A549 (cell line): Measurements from ENCODE around the gene COMMD2. TPM values are rescaled to one million over a fixed set of nuclear protein-coding genes. Genes with fewer than 3 reads are reported as not detected.

Source experiments
- ATAC-seq, 2 experiments: fragments of 200-7000 bp in 1 of 2; fragments of >200 bp in 1 of 2; cut with Nextera tagmentation in 1 of 2; cut with Tn5 transposase in 1 of 2; 3 replicates each; pipeline versions ENCODE4 v1.8.0 to v1.9.1; 2018 to 2020; ENCODE audit warnings: mild to moderate bottlenecking in 1 of 2, moderate library complexity in 1 of 2
- CTCF ChIA-PET: fragments of 300-600 bp; sonication (Branson Sonifier 250); formaldehyde crosslinking; extraction: SDS; loops from one replicate; lab custom pipeline; 2021; ENCODE audit warnings: antibody characterized with exemption, inconsistent platforms; lab: Yijun Ruan, JAX
- POLR2A ChIA-PET: fragments of 350-600 bp; formaldehyde crosslinking; extraction: SDS; loops from one replicate; lab custom pipeline; 2021; ENCODE audit warnings: antibody characterized with exemption, inconsistent platforms; lab: Yijun Ruan, JAX
- DNase-seq, 2 experiments: peaks; one replicate each; pipeline versions ENCODE4 v3.0.0 to v3.0.0-alpha.2; 2011 to 2016; ENCODE audit warnings: low read depth in 1 of 2, low spot score in 1 of 2
- FAIRE-seq: peaks from 2 replicates; lab custom pipeline; 2011; peaks lifted over from hg19 to GRCh38; lab: Jason Lieb, UNC
- H3K27ac ChIP-seq, 2 experiments: fragments of >200 bp; sonication (Bioruptor Twin); formaldehyde crosslinking; 3 replicates each; pipeline ENCODE4 v1.5.1; 2016 to 2017
- H3K4me1 ChIP-seq: fragments of >200 bp; sonication (Bioruptor Twin); formaldehyde crosslinking; 3 replicates; pipeline ENCODE4 v1.6.1; 2016
- H3K4me2 ChIP-seq: fragments of >200 bp; sonication (Bioruptor Twin); formaldehyde crosslinking; 3 replicates; pipeline ENCODE4 v1.6.1; 2016
- H3K4me3 ChIP-seq: fragments of >200 bp; sonication (Bioruptor Twin); formaldehyde crosslinking; 3 replicates; pipeline ENCODE4 v1.5.1; 2016
- H3K9me3 ChIP-seq: fragments of >200 bp; sonication (Bioruptor Twin); formaldehyde crosslinking; 3 replicates; pipeline ENCODE4 v1.6.1; 2016
- BHLHE40 ChIP-seq: IDR thresholded peaks from 2 replicates; pipeline ENCODE4 v1.6.1; 2012; ENCODE audit warnings: low read depth, low read length, inconsistent platforms
- CTCF ChIP-seq: fragments of >200 bp; sonication (Bioruptor Twin); formaldehyde crosslinking; IDR thresholded peaks from 3 replicates; pipeline ENCODE4 v1.5.1; 2016
- ESRRA ChIP-seq: fragments of 150-350 bp; IDR thresholded peaks from 2 replicates; pipeline ENCODE4 v1.6.1; 2014; ENCODE audit warnings: mild to moderate bottlenecking, low read length, borderline replicate concordance
- GATA3 ChIP-seq: IDR thresholded peaks from 2 replicates; pipeline ENCODE4 v1.6.1; 2012; ENCODE audit warnings: borderline replicate concordance
- HDAC2 ChIP-seq: fragments of 200-600 bp; sonication (generic); IDR thresholded peaks from 2 replicates; pipeline ENCODE4 v1.6.1; 2016
- HOXB13 ChIP-seq: fragments of 250-450 bp; sonication (Bioruptor Pico); IDR thresholded peaks from 2 replicates; pipeline ENCODE4 v1.5.0; 2020; ENCODE audit warnings: low read depth, mild to moderate bottlenecking, moderate library complexity
- HOXB5 ChIP-seq: fragments of 250-450 bp; sonication (Bioruptor Pico); IDR thresholded peaks from 2 replicates; pipeline ENCODE4 v1.5.0; 2020; ENCODE audit warnings: mild to moderate bottlenecking, moderate library complexity
- JUN ChIP-seq, 2 experiments: fragments of >200 bp; sonication (Bioruptor Twin); formaldehyde crosslinking; IDR thresholded peaks; 2 replicates in 1 of 2; 3 replicates in 1 of 2; pipeline ENCODE4 v1.6.1; 2016 to 2017
- MAZ ChIP-seq: fragments of 150-350 bp; IDR thresholded peaks from 2 replicates; pipeline ENCODE4 v1.6.1; 2014; ENCODE audit warnings: antibody characterized with exemption, low read depth, low read length, borderline replicate concordance
- NPAS2 ChIP-seq: fragments of 250-450 bp; sonication (Bioruptor Pico); IDR thresholded peaks from 2 replicates; pipeline ENCODE4 v1.8.0; 2022; ENCODE audit warnings: mild to moderate bottlenecking, moderate library complexity, borderline replicate concordance
- POLR2AphosphoS2 ChIP-seq: conservative IDR thresholded peaks from 2 replicates; pipeline ENCODE4 v1.6.1; 2012; ENCODE audit warnings: low read length, improper control_type of control experiment, inconsistent platforms
- RAD21 ChIP-seq, 2 experiments: fragments of >200 bp in 1 of 2; sonication (Bioruptor Twin) in 1 of 2; formaldehyde crosslinking in 1 of 2; IDR thresholded peaks in 1 of 2; conservative IDR thresholded peaks in 1 of 2; 2 replicates in 1 of 2; 3 replicates in 1 of 2; pipeline ENCODE4 v1.6.1; 2012 to 2018; ENCODE audit warnings: inconsistent platforms in 1 of 2
- RNF2 ChIP-seq: fragments of 200-600 bp; sonication (generic); IDR thresholded peaks from 2 replicates; pipeline ENCODE4 v1.6.1; 2016; ENCODE audit warnings: low read depth, mild to moderate bottlenecking, antibody characterized with exemption, moderate library complexity, borderline replicate concordance
- SMC3 ChIP-seq: fragments of >200 bp; sonication (Bioruptor Twin); formaldehyde crosslinking; IDR thresholded peaks from 3 replicates; pipeline ENCODE4 v1.6.1; 2018; ENCODE audit warnings: inconsistent platforms
- ZNF302 ChIP-seq: fragments of 250-450 bp; sonication (Bioruptor Pico); IDR thresholded peaks from 2 replicates; pipeline ENCODE4 v1.9.0; 2021; ENCODE audit warnings: inconsistent platforms, mild to moderate bottlenecking, moderate library complexity
- WGBS: methylation state at CpG from one replicate; pipeline ENCODE4 v1.1.6; 2017; ENCODE audit errors: missing lambda C conversion rate; 5-methylcytosine and 5-hydroxymethylcytosine counted together
- polyA plus RNA-seq, 4 experiments: library from polyadenylated mRNA; depleted of rRNA in 3 of 4; stranded (reverse); fragments of >200 nt; fragmentation: RNase III in 1 of 4; extraction: RNeasy Plus Mini Kit Qiagen cat#74134 plus additional on column Dnase treatment in 1 of 4; gene quantifications; 2 replicates in 3 of 4; 3 replicates in 1 of 4; pipeline ENCODE4 v1.2.3, GENCODE V29; 2011 to 2017
- TF ChIP-seq, protein P1 (sequence below): fragments of >200 bp; sonication (Bioruptor Twin); formaldehyde crosslinking; IDR thresholded peaks from 2 replicates; pipeline ENCODE4 v1.6.1; 2016

The COMMD2 gene
- polyA plus RNA-seq, 2 of the 4 experiments (the other 2 are of a cell fraction) = 20.5 to 76.1 TPM

- Histone ChIP-seq H3K9me3 (no peaks in the 10 kb centered on the region), H3K27ac (no peak overlapping the region), H3K4me3 (no peak overlapping the region), H3K4me1 (0 out of 3 replicates have a peak, but pooled peaks cover 2% of the 10 kb centered on the region), H3K4me2 (no peak overlapping the region)
- CTCF ChIA-PET = interaction anchor here (0.5 to 19.5 kb wide), 29 partner anchors 10 to 451 kb away, joined by 3 to 231 read pairs (median 4); partner anchors contain the start of gene COMMD2
- POLR2A ChIA-PET = interaction anchor here (0.6 to 1.3 kb wide), 2 partner anchors 42 to 108 kb away, joined by 3 to 5 read pairs; no protein-coding TSS in a partner anchor
- 51% methylated on average over 2 of the region's 2 CpGs for WGBS
- peak; percentile 55 to 81; a peak in 4 of 6 replicates for ATAC-seq
- FAIRE-seq = peak; percentile 73
- peak in 1 of 2 experiments; percentile 48 for DNase-seq
- TF ChIP-seq CTCF (peak; percentile 73), RAD21 (conservative IDR thresholded peaks at IDR 0.05 in 1 of 2, IDR thresholded peaks at IDR 0.05 in 1 of 2) (peak; percentile 72 to 74), HOXB13 (no peak), ESRRA (no peak), SMC3 (peak; percentile 70), BHLHE40 (no peak), ZNF302 (CRISPR knock-in tag) (no peak), JUN (IDR thresholded peaks at IDR 0.05) (no peak)
Measured at GRCh38 chr3:149765762-149766334, 13.6 kb upstream of the COMMD2 start.

DNA sequence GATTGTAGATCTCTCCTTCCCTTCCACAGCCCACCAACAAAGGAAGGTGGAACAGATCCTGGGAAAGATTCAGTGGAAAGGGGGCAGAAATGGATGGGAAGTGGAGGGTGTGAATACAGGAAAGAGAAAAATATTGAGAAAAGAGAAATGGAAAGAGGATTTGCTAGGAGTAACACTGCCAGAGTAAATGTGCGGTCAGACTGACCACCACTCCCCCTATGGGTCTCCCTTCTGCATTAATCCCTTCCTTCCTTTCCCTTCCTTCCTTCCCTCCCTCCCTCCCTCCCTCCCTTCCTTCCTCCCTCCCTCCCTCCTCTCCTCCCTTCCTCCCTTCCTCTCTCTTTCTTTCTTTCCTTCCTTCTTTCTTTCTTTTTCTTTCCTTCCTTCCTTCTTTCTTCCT, 12.0 kb upstream of the COMMD2 start:
- no peak for DNase-seq
- TF ChIP-seq CTCF (no peak), MAZ (no peak), GATA3 (no peak), NPAS2 (no peak)
- 0 out of 6 replicates have a peak, but pooled peaks of 1 of the 2 experiments have one; percentile 30 for ATAC-seq
- CTCF ChIA-PET = interaction anchor here (1.1 to 19.5 kb wide), 4 partner anchors 8 to 44 kb away, joined by 3 to 231 read pairs (median 24); no protein-coding TSS in a partner anchor
- Histone ChIP-seq H3K9me3 (no peaks in the 10 kb centered on the region), H3K27ac (no peak overlapping the region), H3K4me1 (0 out of 3 replicates have a peak, but pooled peaks cover 2% of the 10 kb centered on the region), H3K4me2 (no peak overlapping the region), H3K4me3 (no peak overlapping the region)
- WGBS = 51% methylated on average over 1 of the region's 1 CpG
- FAIRE-seq = no peak
- POLR2A ChIA-PET = no interaction called here

- Histone ChIP-seq H3K27ac (no peak overlapping the region), H3K9me3 (no peaks in the 10 kb centered on the region), H3K4me1 (0 out of 3 replicates have a peak, but pooled peaks cover 2% of the 10 kb centered on the region), H3K4me2 (no peak overlapping the region), H3K4me3 (no peak overlapping the region)
- WGBS = 44% methylated on average over 3 of the region's 3 CpGs
- DNase-seq (peak in 1 of 2 experiments; percentile 10), FAIRE-seq (no peak), ATAC-seq (peak; percentile 36 to 40; a peak in 1 of 6 replicates)
- CTCF ChIA-PET = interaction anchor here (2.9 to 19.5 kb wide), 3 partner anchors 8 to 44 kb away, joined by 18 to 231 read pairs (median 30); no protein-coding TSS in a partner anchor
- TF ChIP-seq HDAC2 (no peak), ZNF302 (CRISPR knock-in tag) (no peak), POLR2AphosphoS2 (no peak), CTCF (no peak), HOXB5 (CRISPR knock-in tag) (no peak), RNF2 (no peak)
- TF ChIP-seq, protein P1, sequence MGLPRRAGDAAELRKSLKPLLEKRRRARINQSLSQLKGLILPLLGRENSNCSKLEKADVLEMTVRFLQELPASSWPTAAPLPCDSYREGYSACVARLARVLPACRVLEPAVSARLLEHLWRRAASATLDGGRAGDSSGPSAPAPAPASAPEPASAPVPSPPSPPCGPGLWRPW = no peak
- POLR2A ChIA-PET = no interaction called here
Measured at GRCh38 chr3:149763565-149764195, 11.4 kb upstream of the COMMD2 start.
